GM11168 (cell line): ENCODE results near the gene PTPRJ.

Source experiments
- in situ Hi-C: fragments of 300-500 bp; cut with MboI; formaldehyde crosslinking; loops from one replicate; pipeline ENCODE4 v1.12.0; 2022; ENCODE audit warnings: low sequenced_read_pairs; ENCODE audit not compliant: unreplicated experiment

The PTPRJ gene

GRCh38 chr11:48056325-48057183 lies 76.2 kb downstream of the PTPRJ start:
- in situ Hi-C loops = no loop called here

DNA sequence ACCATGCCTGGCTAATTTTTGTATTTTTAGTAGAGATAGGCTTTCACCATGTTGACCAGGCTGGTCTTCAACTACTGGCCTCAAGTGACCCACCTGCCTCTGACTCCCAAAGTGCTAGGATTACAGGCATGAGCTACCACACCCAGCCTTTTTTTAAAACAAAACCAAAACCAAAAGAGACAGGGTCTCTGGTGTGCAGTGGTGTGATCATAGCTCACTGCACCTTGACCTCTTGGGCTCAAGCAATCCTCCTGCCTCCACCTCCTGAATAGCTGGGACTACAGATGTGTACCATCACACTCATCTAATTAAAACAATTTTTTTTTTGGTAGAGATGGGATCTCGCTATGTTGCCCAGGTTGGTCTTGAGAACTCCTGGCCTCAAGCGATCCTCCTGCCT lies 77.7 kb downstream of the PTPRJ start:
- in situ Hi-C loops = no loop called here

DNA sequence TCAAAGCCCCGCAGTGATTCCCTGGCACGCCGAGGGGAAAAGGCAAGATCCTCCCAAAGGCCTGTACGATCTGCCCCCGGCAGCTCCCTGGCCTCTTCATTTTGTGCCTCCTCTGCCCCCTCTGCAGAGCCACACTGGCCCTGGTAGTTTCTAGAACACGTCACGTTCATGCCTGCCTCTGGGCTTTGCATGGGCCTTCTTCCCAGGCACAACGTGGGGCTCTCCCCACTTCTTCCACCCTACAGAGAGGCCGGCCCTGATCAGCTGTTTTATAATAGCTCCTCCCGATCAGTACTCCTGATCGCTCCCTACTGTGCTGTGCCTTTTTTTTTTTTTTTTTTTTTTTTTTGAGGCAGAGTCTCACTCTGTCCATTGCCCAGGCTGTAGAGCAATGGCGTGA lies 78.4 kb downstream of the PTPRJ start:
- in situ Hi-C loops = no loop called here

DNA sequence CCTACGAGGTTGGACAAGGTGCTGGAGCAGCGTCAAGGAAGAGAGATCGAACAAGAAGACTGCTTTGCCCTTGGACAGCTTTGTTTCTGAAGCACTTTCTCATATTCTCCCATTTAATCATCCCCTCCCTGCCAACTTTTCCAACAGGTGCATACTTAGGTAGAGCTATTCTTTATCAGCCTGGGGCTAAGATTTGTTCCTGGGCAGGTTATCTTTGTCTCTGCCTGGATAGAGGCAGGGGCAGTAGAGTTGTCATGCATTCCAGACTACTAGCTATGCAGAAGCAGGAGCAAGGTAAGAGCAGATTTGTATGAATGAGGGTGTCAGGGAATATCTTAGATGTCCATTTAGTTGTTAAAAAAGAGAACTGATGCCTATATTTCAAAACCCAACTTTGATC lies 82.3 kb downstream of the PTPRJ start:
- in situ Hi-C loops = no loop called here

DNA sequence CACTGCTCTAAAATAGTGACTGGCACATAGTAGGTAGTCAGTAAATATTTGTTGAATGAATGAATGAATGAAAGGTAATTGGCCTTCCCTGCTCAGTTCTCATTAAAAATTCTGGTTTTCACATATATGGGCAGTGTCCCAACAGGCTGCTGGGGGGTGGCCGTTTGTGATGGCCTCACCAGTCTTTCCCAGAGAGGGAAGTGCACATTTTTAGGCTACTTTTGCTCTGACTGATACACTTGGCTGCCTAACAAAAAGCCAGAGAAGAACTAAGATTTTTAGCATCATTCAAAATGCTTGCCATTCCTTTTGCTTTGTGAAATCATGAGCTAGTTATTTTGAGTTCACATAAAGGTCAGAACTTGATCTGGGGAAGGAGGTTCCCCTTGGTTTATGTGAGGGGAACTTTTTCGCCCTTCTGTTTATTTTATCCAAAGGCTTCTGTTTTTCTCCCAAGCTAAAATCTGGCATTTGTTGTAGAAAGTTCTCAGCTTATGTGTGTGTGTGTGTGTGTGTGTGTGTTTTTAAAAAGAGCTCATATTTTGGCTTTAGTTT lies 83.1 kb downstream of the PTPRJ start:
- in situ Hi-C loops = no loop called here

DNA sequence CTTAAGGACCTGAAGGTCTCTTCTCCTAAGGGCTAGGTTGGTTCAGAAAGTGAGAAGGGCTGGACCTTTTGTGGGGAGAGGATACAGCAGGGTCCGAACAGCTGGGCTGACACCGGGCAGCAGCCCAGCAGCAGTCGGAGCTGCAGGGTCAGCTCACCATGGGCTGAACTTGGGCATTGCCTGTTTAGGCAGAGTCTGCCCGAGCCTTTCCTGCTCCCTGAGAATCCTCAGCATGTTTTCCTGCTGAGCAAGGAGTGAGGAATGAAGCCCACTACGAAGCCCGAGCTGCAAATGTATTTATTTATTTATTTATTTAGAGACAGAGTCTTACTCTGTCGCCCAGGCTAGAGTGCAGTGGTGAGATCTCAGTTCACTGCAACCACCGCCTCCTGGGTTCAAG lies 83.9 kb downstream of the PTPRJ start:
- in situ Hi-C loops = no loop called here

DNA sequence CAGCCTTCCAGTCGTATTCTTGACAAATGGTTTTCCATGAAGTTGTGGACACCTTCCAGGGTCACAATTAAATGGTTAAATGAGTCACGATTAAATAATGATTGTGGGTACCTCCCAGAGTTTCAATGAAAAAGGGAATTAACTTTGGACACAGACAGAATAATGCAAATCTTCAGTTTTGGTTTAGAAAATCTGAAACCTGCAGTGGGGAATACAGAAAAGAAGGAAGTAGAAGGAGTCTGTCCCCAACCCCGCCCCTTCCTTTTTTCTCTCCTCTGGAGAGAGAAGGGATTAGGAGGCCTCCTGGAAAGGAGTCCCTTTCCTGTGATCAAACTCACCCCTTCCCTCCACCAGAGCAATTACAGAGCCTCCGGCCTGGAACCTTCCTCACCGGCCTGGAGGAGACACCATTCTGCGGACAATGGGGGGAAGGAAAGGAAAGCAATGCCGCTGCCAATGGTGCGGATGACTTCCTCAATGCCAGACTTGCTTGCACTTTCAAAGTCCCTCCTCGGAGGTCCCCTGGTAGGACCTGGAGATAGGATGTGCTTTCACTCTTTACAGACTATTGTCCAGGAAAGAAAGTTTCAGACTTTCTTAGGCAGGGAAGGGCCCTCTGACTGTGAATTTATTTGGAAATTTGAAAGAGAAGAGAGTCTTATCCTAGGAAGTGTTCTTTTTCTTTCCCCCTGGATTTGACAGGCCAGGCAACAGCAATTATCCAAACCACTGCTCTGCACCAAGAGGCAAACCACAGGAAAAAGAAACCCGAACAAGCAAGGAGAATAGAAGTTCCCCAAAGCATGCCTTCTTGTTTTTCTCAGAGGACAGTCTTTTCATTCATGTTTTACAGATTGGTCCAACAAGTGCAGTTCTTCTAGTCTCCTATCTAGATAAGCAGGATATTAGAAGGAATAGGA lies 86.8 kb downstream of the PTPRJ start:
- in situ Hi-C loops = no loop called here

DNA sequence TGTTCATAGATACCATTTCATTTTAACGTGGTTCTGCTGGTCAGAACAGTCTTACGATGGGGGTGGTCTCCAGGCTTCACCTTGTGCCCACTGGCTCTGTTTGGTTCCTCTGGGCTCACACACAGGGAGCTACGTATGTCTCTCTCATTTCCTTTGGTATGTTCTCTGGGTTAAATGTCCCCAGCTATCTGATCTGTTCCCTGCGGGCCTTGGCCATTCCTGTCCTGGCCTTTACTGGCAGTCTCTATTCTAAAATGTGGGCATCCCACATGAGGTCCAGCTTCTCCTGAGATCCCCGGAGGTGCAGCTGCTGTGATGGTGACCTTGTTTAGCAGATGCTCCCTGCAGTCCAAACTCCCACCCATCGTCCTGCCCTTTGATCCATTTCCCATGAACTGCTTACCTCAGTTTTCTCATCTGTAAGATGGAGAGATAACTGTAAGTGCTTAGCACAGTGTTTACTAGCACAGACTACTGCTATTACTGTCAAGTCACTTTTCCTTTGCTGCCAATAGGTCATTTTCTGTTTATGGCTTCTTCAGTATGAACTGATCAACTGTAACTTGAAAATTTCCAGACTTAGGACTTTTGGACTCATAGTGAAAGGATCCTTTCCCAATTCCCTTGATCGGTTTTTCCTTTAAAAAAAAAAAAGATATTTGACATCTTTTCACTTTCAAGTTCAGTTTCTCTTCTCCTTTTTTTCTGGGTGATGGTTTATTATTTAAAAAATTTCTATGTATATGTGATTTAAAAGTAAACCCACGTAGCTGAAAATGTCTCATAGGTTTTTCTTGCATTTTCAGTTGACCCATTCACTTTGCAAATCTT lies 92.9 kb downstream of the PTPRJ start:
- in situ Hi-C loops = no loop called here

DNA sequence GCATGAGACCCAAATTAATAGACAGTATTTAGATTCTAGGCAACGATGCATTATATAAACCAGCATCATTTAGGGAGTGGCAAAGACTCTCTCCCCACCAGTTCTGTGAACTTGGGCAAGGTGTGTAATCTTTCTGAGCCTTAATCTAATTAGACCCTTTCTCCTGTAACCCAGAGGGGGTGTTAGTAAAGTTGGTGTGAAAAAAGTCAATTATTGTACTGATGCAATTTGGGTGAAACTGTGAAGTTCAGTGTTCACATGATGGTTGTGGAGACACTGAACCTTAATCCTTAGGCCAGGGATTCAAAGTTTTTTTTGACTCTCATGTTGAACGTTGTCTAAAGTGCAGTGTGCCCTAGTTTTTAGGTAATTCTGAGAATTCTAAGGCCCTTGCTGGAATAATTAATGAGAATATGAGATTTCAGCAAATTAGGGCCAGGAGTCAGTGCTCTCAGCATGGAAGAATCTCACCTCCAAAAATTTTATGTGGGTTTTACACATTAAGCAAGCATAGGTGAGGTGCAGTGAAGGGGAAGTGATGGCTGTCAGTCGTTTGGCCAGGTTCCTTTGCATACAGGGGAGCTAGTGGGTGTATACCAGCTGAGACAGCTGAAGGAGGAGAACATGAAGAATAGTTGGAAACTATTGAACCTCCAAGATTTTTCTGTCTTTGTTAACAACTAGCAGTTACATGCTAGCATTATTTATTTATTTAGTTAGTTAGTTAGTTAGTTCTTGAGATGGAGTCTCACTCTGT lies 94.2 kb downstream of the PTPRJ start:
- in situ Hi-C loops = no loop called here

DNA sequence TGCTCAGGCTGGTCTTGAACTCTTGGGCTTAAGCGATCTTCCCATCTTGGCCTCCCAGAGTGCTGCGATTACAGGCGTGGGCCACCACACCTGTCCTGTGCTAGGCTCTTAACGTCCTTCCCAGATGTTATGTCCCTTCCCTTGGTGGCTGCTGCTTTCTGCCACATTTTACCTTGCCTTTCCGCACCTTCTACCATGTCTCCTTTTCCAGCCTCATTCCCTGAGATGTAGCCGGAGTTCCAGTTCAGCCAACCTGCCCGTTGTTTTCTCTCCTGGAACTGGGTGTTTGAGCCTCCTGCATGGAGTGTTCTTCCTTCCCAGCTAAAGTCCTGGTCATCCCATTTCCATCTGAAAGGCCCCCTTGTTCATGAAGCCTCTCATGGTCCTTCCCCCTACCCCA lies 95.3 kb downstream of the PTPRJ start:
- in situ Hi-C loops = no loop called here

DNA sequence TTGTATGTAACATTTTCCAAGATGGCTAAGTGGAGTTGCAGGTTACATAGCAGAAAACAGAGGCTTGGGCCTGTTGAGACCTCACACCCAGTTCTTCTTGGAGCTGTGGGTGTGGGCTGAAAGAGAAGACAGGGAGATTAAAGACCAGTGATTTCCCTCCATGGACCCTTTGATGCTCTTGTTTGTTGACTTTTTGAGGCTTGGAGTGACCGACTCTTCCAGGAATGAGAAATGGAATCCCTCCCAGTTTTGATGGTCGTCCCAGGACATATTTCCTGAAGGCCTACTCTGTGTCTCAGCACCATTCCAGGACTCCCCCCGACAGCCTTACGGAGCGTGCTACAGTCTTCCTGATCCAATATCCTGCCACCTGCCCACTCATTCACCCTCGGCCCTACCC lies 96.9 kb downstream of the PTPRJ start:
- in situ Hi-C loops = no loop called here

GRCh38 chr11:48078689-48079088 lies 98.3 kb downstream of the PTPRJ start:
- in situ Hi-C loops = no loop called here

DNA sequence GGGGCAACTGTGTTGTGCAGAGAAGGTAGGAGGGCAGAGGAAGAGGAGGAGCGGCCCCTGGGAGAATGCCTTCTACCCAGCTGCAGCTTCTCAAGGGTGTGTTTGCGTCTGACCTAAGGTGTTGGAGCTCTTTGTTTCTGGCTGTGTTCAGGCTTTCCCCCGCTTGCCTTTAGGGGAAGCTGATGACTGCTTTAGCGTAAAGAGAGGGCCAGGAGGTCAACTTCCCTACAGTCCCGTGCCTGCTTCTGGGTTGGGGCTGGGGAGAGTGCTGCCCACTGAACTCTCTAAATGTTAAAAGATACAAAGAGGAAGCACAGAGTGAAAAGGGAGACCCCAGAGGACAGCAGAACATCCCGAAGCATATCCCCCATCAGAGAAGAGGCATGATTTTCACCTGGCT lies 99.2 kb downstream of the PTPRJ start:
- in situ Hi-C loops = no loop called here

DNA sequence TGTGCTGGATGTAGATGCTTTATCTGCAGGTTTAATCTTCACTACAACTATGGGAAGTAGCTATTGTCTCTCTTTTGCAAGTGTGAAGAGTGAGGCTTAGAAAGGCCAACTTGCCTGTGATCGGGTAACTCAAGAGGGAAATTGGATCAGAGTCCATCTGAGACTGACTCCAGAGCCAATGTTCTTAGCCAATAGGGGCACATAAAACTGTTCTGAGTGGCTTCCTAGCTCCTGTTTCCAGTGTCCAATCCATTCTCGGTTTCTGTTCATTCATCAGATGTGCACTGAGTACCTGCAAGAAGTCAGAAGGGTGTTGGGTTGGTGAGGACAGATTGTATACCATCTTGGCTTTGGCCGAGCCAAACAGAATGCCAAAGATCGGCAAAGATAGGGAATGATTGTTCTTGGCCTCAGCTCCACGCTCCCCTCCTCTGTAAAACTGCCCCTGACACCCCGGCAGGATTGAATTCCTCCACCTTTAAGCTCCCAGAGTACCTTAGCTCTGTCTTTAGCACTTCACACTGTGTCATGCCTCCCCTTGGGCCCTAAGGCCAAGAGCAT lies 100.0 kb downstream of the PTPRJ start:
- in situ Hi-C loops = no loop called here

- in situ Hi-C loops = no loop called here
Measured at GRCh38 chr11:48081151-48082010, 101.0 kb downstream of the PTPRJ start.

DNA sequence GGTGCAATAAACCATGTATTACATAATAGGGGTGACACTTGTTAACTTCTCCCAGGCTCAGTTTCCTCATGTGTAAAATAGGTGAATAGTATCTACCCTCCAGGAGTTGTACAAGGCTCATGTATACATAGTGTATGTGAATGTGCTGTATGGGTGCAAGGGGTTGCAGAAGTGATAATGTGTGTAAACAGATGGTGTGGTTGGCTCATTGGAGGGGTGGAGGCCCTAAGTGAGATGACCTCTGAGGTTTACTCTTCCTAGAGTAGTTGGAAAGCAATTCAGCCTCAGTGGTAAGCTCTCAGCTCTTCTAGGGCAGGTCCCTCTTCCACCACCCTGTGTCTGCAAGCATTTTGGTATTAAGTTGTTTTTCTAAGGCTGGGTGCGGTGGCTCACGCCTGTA lies 102.4 kb downstream of the PTPRJ start:
- in situ Hi-C loops = no loop called here

DNA sequence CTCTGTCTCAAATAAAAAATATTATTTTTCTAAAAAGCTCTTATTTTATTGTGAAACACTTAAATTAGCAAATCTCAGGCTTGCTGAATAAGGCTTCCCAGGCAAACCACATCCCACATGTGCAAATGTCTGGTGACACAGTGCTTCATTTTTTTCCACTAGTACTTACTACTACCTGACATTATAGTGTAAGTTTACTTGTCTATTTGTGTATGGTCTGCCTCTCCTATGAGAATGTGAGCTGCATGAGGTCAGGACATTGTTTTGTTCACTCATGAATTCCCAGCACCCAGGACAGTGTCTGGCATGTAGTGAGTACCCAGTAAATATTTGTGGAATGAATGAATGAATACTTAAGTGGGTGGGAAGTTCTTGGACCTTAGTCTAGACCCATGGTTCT lies 103.1 kb downstream of the PTPRJ start:
- in situ Hi-C loops = no loop called here

- in situ Hi-C loops = no loop called here
Measured at GRCh38 chr11:48085688-48086087, 105.3 kb downstream of the PTPRJ start.
